NCI-H2227 (cell line): Measurements from ENCODE around the gene SPIRE2.
"Not testable (repeated sequence)": the region's sequence is repeated elsewhere in the genome, so short reads cannot be mapped to it uniquely, and the experiment has no call there.

Source experiments
- DNase-seq: peaks from one replicate; lab custom pipeline; 2025; ENCODE audit not compliant: unreplicated experiment; lab: John Stamatoyannopoulos, UW

SPIRE2 gene

DNA sequence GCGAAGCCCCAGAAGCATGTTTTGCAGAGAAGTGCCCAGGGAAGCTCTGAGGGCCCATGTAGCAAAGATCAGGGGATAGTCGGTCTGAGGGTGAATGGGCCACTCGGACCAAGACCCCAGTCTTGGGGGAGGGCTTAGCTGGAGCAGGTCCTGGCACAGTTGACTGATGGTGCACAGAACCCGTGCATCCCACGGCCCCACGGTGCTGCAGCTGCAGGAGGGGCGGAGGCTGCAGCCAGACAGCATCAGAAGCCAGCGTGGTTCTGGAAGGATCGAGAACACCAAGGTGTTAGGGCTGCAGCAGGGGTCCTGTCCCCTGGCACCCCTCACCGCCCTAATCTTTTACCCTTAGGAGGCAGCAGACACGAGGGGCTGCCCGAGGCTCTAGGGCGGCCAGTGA is 83.9 kb downstream of the SPIRE2 start:
- no peak for DNase-seq

DNA sequence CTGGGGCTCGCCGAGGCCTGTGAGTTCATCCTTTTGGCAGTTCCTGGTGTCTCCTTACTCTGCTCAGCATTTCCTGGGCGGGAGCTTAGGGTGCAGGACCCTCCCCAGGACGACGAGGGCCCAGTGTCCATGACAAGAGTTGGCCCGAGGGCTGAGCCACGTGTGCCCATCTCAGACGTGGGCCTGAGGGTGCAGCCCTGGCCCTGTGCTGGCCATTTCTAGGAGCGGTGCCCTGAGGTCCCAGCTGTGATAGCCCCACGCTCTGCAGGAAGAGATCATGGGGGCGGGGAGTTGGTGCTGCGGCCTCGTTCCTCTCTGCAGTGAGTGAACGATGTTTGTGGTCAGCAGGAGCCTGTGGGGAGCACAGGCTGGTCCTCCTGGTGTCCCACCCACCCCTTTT is 84.4 kb downstream of the SPIRE2 start:
- DNase-seq: no peak

DNA sequence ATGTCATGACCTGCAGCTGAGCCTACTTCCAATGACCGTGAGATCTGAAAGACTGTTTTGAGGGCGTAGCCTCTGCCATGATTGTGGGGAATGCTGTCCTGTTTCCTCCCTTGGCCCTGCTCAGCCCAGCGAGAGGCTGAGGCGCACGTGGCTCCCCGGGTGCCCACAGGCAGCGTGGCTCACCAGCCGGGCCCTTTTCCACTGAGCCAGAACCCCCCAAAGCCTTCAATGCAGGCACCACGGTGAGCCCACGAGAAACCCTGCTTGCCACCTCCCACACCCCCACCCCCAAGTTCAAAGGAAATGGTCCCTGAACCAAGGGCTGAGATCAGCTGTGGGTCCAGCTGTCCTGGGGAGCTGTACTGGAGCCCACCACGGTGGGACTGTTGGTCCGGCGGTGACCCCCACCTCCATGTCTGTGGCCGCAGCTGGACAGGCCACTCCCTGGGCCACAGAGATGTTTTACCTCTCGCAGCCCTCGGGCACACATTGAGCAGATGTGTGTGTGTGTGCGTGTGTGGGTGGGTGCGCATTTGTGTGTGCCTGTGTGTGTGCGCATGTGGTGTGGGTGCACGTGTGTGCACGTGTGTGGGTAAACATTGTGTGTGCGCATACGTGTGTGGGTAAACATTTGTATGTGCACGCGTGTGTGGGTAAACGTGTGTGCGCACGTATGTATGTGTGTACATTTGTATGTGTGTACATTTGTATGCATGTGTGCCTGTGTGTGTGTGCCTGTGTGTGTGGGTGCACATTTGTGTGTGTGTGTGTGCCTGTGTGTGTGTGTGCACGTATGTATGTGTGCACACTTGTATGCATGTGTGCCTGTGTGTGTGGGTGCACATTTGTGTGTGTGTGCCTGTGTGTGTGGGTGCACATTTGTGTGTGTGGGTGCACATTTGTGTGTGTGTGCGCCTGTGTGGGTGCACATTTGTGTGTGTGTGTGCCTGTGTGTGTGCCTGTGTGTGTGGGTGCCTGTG is 85.4 kb downstream of the SPIRE2 start:
- no peak for DNase-seq

DNA sequence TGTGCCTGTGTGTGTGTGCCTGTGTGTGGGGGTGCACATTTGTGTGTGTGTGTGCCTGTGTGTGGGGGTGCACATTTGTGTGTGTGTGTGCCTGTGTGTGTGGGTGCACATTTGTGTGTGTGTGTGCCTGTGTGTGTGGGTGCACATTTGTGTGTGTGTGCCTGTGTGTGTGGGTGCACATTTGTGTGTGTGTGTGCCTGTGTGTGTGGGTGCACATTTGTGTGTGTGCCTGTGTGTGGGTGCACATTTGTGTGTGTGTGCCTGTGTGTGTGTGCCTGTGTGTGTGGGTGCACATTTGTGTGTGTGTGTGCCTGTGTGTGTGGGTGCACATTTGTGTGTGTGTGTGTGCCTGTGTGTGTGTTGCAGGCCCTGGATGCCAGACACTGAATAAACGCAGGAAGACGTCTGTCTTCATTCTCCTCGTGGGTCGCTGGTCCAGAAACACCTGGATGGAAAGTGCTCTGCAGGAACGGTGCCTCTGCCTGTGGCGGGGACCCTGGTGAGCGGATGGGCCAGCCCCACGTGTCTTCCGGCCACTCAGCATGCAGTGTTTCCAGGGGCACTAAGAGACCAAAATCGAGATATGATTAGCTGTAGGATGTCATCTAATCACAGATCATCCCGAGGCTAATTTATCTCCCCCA is 86.5 kb downstream of the SPIRE2 start:
- not testable (repeated sequence) for DNase-seq

DNA sequence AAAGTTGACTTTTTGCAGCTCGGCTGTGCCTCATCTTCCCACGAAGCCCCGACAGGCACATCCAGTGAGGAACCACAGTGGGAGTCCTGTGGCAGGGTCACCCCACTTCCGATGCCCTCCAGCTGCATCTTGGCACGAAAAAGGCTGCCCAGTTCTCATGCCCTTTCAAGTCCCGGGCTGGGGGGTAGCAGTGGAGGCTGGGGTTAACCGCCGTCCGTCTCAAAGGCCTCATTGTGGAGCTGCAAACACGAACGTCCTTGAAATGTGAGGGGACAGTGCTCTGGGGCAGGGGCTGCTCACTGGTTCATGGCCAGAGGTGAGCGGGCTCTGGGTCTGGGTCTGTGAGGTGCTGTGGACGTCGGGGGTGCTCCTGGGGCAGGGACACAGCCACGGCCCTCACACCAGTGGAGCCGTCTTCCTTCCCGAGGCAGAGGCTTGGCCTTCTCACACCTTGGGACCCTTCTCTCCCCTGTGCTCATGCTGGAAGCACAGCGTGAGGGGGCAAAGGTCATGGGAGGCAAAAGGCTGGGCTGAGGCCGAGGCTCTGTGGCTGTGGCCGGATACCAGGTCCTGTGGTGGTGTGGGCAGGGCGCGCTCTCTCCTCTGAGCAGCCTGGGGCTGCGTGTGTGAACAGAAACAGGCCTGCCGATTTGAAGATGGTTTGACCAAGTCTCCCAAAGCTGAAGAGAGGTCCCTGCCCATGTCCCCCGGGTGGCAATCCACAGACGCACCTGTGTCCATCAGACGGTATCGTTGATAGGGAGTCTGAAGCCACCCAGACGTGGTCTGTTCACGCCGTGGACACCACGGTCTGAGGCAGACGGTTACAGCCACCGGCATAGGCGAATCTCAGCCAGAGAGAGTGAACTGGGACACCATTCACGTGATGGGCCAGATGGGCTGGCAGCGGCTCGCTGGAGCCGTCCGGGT is 87.3 kb downstream of the SPIRE2 start:
- no peak for DNase-seq

DNA sequence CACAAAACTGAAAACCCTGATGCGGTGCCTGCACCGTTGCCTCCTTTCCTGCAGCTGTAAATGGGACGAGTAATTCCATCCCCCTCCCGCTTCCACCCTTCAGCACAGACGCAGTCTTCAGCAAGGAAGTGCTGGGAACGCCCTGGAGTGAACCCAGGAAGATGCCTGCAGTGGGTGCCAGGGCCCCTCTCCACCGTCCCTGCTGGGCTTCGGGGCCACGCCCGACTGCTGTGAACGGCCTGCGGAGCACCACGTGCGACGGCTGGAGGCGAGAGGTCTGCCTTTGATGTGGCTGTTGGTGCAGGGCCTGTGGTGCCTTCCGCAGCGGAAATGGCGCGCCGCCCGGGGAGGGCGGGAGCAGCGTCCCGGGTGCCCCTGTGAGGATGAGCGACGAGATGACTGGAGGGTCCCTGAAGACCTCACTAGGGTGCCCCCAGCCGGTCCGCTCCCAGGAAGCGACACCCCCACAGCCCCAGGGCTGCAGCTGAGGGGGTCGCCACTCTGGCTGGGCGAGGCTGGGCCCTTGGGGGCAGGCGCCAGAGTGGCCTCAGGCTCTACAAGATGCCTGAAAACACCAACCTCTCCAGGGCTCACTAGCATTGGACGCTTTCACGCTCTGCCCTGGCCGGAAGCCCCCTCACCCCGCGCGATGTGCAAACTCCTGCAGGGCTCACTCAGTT is 89.6 kb downstream of the SPIRE2 start:
- no peak for DNase-seq

DNA sequence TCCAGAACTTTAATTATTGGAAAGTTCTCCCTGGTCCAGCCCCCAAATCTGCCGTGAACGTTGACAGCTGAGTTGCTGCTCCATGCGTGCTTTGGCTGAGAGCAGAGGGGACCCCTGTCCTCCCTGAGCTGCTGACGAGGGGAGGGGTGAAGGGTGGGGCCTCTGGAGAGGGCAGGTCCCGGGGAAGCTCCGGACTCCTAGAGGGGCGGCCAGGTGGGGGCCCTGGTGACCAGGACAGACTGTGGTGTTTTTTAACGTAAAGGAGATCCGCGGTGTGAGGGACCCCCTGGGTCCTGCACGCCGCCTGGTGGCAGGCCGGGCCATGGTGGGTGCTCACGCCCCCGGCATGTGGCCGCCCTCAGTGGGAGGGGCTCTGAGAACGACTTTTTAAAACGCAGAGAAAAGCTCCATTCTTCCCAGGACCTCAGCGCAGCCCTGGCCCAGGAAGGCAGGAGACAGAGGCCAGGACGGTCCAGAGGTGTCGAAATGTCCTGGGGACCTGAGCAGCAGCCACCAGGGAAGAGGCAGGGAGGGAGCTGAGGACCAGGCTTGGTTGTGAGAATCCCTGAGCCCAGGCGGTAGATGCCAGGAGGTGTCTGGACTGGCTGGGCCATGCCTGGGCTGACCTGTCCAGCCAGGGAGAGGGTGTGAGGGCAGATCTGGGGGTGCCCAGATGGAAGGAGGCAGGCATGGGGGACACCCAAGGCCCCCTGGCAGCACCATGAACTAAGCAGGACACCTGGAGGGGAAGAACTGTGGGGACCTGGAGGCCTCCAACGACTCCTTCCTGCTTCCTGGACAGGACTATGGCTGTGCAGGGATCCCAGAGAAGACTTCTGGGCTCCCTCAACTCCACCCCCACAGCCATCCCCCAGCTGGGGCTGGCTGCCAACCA is 90.4 kb downstream of the SPIRE2 start, which contains the start of gene MC1R:
Gene MC1R, plus strand, starts transcription at position 410 of the 895 bp plus-strand sequence. Its CDS starts 397 bp downstream, at position 807.
- no peak for DNase-seq

DNA sequence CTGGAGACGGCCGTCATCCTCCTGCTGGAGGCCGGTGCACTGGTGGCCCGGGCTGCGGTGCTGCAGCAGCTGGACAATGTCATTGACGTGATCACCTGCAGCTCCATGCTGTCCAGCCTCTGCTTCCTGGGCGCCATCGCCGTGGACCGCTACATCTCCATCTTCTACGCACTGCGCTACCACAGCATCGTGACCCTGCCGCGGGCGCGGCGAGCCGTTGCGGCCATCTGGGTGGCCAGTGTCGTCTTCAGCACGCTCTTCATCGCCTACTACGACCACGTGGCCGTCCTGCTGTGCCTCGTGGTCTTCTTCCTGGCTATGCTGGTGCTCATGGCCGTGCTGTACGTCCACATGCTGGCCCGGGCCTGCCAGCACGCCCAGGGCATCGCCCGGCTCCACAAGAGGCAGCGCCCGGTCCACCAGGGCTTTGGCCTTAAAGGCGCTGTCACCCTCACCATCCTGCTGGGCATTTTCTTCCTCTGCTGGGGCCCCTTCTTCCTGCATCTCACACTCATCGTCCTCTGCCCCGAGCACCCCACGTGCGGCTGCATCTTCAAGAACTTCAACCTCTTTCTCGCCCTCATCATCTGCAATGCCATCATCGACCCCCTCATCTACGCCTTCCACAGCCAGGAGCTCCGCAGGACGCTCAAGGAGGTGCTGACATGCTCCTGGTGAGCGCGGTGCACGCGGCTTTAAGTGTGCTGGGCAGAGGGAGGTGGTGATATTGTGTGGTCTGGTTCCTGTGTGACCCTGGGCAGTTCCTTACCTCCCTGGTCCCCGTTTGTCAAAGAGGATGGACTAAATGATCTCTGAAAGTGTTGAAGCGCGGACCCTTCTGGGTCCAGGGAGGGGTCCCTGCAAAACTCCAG is 91.5 kb downstream of the SPIRE2 start:
- no peak for DNase-seq

DNA sequence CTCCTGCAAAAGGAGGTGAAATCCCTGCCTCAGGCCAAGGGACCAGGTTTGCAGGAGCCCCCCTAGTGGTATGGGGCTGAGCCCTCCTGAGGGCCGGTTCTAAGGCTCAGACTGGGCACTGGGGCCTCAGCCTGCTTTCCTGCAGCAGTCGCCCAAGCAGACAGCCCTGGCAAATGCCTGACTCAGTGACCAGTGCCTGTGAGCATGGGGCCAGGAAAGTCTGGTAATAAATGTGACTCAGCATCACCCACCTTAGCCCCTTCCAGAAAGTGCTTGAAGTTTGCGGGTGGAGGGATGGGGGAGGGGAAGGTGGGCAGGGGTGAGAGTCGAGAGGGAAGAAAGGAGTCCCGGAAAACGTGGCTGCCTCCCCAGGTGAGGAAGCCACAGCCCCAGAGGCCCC is 92.4 kb downstream of the SPIRE2 start:
- DNase-seq: no peak
